OCI-LY1 (cell line): Measurements from ENCODE around the gene AFAP1.

ENCODE experiments used
- H2AFZ ChIP-seq: fragments of 200-600 bp; sonication (generic), shearing (Covaris generic); 2 replicates; pipeline ENCODE4 v1.6.0; 2014; ENCODE audit warnings: antibody characterized with exemption, mild to moderate bottlenecking, low read length
- H3F3A ChIP-seq: fragments of 200-600 bp; sonication (generic), shearing (Covaris generic); 2 replicates; pipeline ENCODE4 v1.6.0; 2014; ENCODE audit warnings: mild to moderate bottlenecking, antibody characterized with exemption, low read length, moderate library complexity; ENCODE audit not compliant: insufficient read depth
- H3K27ac ChIP-seq: fragments of 200-600 bp; sonication (generic); 2 replicates; pipeline ENCODE4 v1.5.1; 2014; ENCODE audit warnings: low read length, mixed run types, mild to moderate bottlenecking, low read depth; ENCODE audit not compliant: poor library complexity, severe bottlenecking
- H3K27me3 ChIP-seq: fragments of 200-600 bp; sonication (generic); 2 replicates; pipeline ENCODE4 v1.6.0; 2014; ENCODE audit warnings: antibody characterized with exemption, mild to moderate bottlenecking, low read length, moderate library complexity; ENCODE audit not compliant: insufficient read depth
- H3K36me3 ChIP-seq: fragments of 200-600 bp; sonication (generic); 2 replicates; pipeline ENCODE4 v1.6.1; 2014; ENCODE audit warnings: mild to moderate bottlenecking, antibody characterized with exemption, low read length, moderate library complexity, mixed read lengths; ENCODE audit not compliant: insufficient read depth
- H3K4me1 ChIP-seq: fragments of 200-600 bp; sonication (generic); 2 replicates; pipeline ENCODE4 v1.5.1; 2014; ENCODE audit warnings: mild to moderate bottlenecking, low read length, moderate library complexity; ENCODE audit not compliant: insufficient read depth, severe bottlenecking
- H3K4me2 ChIP-seq: fragments of 200-600 bp; sonication (generic), shearing (Covaris generic); 2 replicates; pipeline ENCODE4 v1.6.1; 2014; ENCODE audit warnings: low read length
- H3K4me3 ChIP-seq: fragments of 200-600 bp; sonication (generic); 2 replicates; pipeline ENCODE4 v1.5.1; 2014; ENCODE audit warnings: low read length, low read depth, mild to moderate bottlenecking, mixed read lengths; ENCODE audit not compliant: poor library complexity, severe bottlenecking
- H3K79me2 ChIP-seq: fragments of 200-600 bp; shearing (Covaris generic); 2 replicates; pipeline ENCODE4 v1.6.1; 2016; ENCODE audit warnings: mixed run types, low read length, mixed read lengths; ENCODE audit not compliant: insufficient read depth
- H3K9ac ChIP-seq: fragments of 200-600 bp; sonication (generic), shearing (Covaris generic); 2 replicates; pipeline ENCODE4 v1.6.1; 2014; ENCODE audit warnings: mild to moderate bottlenecking, low read length, mixed read lengths
- H3K9me2 ChIP-seq: fragments of 200-600 bp; sonication (generic), shearing (Covaris generic); 2 replicates; pipeline ENCODE4 v1.6.1; 2014; ENCODE audit warnings: low read depth, mild to moderate bottlenecking, low read length, mixed read lengths
- H3K9me3 ChIP-seq: fragments of 200-600 bp; shearing (Covaris generic); 2 replicates; pipeline ENCODE4 v1.6.1; 2014; ENCODE audit warnings: low read length, mixed read lengths
- H4K20me1 ChIP-seq: fragments of 200-600 bp; sonication (generic), shearing (Covaris generic); 2 replicates; pipeline ENCODE4 v1.6.0; 2016; ENCODE audit warnings: mild to moderate bottlenecking, low read length; ENCODE audit not compliant: insufficient read depth
- EZH2 ChIP-seq: fragments of 200-600 bp; sonication (generic), shearing (Covaris generic); IDR thresholded peaks from 2 replicates; pipeline ENCODE4 v1.8.0; 2017; ENCODE audit warnings: borderline replicate concordance, mixed run types, mild to moderate bottlenecking, antibody characterized with exemption, low read length, moderate library complexity, mixed read lengths
- TF ChIP-seq, protein P1 (sequence below): fragments of 200-600 bp; sonication (generic), shearing (Covaris generic); IDR thresholded peaks from 2 replicates; pipeline ENCODE4 v1.5.1; 2017; ENCODE audit warnings: mild to moderate bottlenecking, antibody characterized with exemption, low read length, moderate library complexity, mixed read lengths

AFAP1 gene

DNA sequence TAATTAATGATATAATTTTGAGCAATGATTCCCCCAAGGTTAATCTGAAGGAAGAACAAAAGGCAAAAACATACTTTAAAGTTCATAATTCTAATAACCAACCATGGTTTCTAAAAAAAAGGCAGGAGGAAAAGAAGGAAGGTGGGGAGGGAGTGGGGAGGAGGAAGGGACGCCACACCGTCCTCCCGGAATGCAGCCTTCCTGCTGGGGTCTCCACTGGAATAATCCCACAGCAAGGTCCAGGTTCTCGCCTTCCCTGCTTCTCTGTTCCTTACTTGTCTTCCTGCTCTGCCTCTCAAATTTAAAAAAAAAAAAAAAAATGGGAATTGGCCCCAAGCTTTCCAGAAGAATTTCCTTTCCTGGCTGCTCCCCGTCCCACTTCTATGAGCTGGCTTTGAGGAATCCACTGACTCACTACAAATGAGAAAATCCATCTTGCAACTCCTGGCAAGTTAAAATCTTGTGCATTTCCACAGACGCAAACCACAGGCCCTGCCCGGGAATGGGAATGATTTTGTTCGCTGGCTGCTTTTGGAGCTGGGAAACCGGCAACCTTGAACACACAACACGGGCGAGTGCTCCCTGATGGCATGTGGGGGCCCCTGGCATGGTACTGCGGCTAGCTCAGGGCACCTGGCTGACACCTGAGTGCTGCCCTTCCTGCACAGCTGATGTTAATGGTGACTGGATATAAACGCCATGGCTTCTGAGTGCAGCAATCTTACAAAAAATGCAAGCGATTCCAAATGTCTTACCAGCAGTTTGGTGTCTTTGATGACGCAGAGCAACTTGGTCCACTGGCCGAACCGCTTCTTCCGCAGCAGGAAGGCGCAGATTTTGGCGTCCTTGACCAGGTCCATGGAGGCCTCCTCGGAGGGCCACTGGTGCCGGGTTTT lies 97.0 kb downstream of the AFAP1 start:
- TF ChIP-seq EZH2, result no peak
- TF ChIP-seq, protein P1, sequence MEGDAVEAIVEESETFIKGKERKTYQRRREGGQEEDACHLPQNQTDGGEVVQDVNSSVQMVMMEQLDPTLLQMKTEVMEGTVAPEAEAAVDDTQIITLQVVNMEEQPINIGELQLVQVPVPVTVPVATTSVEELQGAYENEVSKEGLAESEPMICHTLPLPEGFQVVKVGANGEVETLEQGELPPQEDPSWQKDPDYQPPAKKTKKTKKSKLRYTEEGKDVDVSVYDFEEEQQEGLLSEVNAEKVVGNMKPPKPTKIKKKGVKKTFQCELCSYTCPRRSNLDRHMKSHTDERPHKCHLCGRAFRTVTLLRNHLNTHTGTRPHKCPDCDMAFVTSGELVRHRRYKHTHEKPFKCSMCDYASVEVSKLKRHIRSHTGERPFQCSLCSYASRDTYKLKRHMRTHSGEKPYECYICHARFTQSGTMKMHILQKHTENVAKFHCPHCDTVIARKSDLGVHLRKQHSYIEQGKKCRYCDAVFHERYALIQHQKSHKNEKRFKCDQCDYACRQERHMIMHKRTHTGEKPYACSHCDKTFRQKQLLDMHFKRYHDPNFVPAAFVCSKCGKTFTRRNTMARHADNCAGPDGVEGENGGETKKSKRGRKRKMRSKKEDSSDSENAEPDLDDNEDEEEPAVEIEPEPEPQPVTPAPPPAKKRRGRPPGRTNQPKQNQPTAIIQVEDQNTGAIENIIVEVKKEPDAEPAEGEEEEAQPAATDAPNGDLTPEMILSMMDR, result no peak
- Histone ChIP-seq H3K36me3 (no peaks in the 10 kb centered on the region), H3K9ac (no peak overlapping the region), H3K4me1 (no peaks in the 10 kb centered on the region), H3K4me2 (no peak overlapping the region), H2AFZ (no peak overlapping the region), H3K4me3 (no peak overlapping the region), H3K27ac (no peak overlapping the region), H3K79me2 (no peaks in the 10 kb centered on the region), H4K20me1 (no peaks in the 10 kb centered on the region), H3K27me3 (no peaks in the 10 kb centered on the region), H3F3A (no peaks in the 10 kb centered on the region), H3K9me2 (no peaks in the 10 kb centered on the region), H3K9me3 (no peaks in the 10 kb centered on the region)

DNA sequence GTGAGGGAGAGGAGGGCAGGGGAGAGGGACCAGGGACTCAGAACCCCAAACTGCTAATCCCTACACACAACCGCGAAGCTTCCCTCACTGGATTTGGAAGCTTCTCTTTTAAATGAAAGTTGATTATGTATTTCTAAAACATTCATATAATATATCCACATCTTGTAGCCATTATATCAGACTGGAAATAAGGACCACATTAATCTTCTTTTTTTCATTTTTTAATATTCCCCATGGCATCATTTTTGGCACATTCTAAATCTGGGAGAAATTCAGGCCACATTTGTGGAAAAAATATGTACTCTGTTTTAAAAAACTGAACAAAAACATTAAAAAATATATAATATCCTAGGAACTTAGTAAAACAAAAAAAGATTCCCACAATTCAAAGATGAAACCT lies 97.8 kb downstream of the AFAP1 start:
- Histone ChIP-seq H3K4me1 (no peaks in the 10 kb centered on the region), H4K20me1 (no peaks in the 10 kb centered on the region), H2AFZ (no peak overlapping the region), H3K9me2 (no peaks in the 10 kb centered on the region), H3K9me3 (no peaks in the 10 kb centered on the region), H3K9ac (no peak overlapping the region), H3K27me3 (no peaks in the 10 kb centered on the region), H3F3A (no peaks in the 10 kb centered on the region), H3K27ac (no peak overlapping the region), H3K4me3 (no peak overlapping the region), H3K36me3 (no peaks in the 10 kb centered on the region), H3K4me2 (no peak overlapping the region), H3K79me2 (no peaks in the 10 kb centered on the region)
- TF ChIP-seq EZH2, result no peak
- TF ChIP-seq, protein P1, result no peak

DNA sequence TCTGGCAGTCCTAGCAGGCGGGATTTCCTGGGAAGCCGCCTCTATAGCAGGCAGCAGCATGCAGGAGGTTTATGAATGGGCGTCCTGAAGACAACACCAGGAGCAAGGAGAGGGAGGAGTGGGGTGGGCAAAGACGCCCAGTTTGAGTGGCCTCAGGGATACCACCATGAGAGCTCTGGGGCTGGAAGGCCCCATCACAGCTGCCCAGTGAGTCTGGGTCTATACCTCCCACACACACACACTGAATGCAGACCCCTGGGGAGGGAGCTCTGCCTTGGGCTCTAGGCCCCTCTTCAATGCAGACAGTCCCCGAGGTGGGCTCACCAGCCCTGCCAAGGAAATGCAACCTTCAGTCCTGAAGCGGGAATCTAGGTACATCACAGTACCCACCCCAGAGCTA lies 98.6 kb downstream of the AFAP1 start:
- TF ChIP-seq, protein P1, result no peak
- TF ChIP-seq EZH2, result no peak
- Histone ChIP-seq H4K20me1 (no peaks in the 10 kb centered on the region), H3K27ac (no peak overlapping the region), H3K9me3 (no peaks in the 10 kb centered on the region), H3F3A (no peaks in the 10 kb centered on the region), H3K4me1 (no peaks in the 10 kb centered on the region), H3K27me3 (no peaks in the 10 kb centered on the region), H3K9me2 (no peaks in the 10 kb centered on the region), H3K4me2 (no peak overlapping the region), H3K79me2 (no peaks in the 10 kb centered on the region), H3K4me3 (no peak overlapping the region), H2AFZ (no peak overlapping the region), H3K9ac (no peak overlapping the region), H3K36me3 (no peaks in the 10 kb centered on the region)
